GM06990 (cell line): ENCODE measurements around the gene HAP1.
A peak's percentile ranks its signal among the peaks of the same experiment; 100 is the strongest.

ENCODE experiments used
- DNase-seq: peaks from one replicate; pipeline ENCODE4 v3.0.0-alpha.2; 2011; ENCODE audit not compliant: insufficient read length; ENCODE audit errors: extremely low read depth
- H3K27me3 ChIP-seq: replicated peaks from 2 replicates; pipeline ENCODE4 v1.6.0; 2011; ENCODE audit warnings: low read length; ENCODE audit not compliant: control insufficient read depth, insufficient read depth
- H3K36me3 ChIP-seq: 2 replicates; pipeline ENCODE4 v1.5.1; 2011; ENCODE audit warnings: low read length; ENCODE audit not compliant: control insufficient read depth, insufficient read depth
- H3K4me3 ChIP-seq: replicated peaks from 2 replicates; pipeline ENCODE4 v1.5.1; 2011; ENCODE audit warnings: low read depth, mild to moderate bottlenecking, control low read depth, low read length
- TF ChIP-seq, protein P1 (sequence below): IDR thresholded peaks from 2 replicates; pipeline ENCODE4 v1.5.1; 2011; ENCODE audit warnings: low read length, control low read depth, mild to moderate bottlenecking, inconsistent platforms; ENCODE audit not compliant: insufficient read depth, poor library complexity, severe bottlenecking

The HAP1 gene

GRCh38 chr17:41740506-41740905, 6.1 kb upstream of the HAP1 start:
- Histone ChIP-seq H3K36me3 (no peaks in the 10 kb centered on the region), H3K27me3 (no peaks in the 10 kb centered on the region; the same call in 1 of the 2 replicates), H3K4me3 (no peak overlapping the region)
- TF ChIP-seq, protein P1, sequence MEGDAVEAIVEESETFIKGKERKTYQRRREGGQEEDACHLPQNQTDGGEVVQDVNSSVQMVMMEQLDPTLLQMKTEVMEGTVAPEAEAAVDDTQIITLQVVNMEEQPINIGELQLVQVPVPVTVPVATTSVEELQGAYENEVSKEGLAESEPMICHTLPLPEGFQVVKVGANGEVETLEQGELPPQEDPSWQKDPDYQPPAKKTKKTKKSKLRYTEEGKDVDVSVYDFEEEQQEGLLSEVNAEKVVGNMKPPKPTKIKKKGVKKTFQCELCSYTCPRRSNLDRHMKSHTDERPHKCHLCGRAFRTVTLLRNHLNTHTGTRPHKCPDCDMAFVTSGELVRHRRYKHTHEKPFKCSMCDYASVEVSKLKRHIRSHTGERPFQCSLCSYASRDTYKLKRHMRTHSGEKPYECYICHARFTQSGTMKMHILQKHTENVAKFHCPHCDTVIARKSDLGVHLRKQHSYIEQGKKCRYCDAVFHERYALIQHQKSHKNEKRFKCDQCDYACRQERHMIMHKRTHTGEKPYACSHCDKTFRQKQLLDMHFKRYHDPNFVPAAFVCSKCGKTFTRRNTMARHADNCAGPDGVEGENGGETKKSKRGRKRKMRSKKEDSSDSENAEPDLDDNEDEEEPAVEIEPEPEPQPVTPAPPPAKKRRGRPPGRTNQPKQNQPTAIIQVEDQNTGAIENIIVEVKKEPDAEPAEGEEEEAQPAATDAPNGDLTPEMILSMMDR, result no peak
- DNase-seq, result no peak

- Histone ChIP-seq H3K27me3 (no peaks in the 10 kb centered on the region; the same call in 1 of the 2 replicates), H3K36me3 (no peaks in the 10 kb centered on the region), H3K4me3 (no peak overlapping the region)
- no peak for DNase-seq
- TF ChIP-seq, protein P1, result no peak
Measured at GRCh38 chr17:41739661-41740352, 5.4 kb upstream of the HAP1 start.

DNA sequence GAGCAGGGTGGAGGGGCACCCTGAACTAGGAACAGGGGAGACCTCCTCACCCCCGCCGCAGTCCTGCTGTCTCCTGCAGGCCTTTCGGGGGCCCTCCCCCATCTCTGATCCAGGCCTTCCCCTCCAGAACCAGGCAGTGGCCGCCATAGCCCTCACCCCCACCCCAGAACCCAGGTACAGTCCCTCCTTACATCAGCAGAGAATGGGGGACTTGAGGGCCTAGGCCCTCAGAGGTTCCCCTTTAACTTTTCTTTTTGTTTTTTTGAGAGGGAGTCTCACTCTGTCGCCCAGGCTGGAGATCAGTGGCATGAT, 4.3 kb upstream of the HAP1 start:
- Histone ChIP-seq H3K4me3 (no peak overlapping the region), H3K36me3 (no peaks in the 10 kb centered on the region), H3K27me3 (no peaks in the 10 kb centered on the region; the same call in 1 of the 2 replicates)
- DNase-seq, result no peak
- TF ChIP-seq, protein P1, result no peak

DNA sequence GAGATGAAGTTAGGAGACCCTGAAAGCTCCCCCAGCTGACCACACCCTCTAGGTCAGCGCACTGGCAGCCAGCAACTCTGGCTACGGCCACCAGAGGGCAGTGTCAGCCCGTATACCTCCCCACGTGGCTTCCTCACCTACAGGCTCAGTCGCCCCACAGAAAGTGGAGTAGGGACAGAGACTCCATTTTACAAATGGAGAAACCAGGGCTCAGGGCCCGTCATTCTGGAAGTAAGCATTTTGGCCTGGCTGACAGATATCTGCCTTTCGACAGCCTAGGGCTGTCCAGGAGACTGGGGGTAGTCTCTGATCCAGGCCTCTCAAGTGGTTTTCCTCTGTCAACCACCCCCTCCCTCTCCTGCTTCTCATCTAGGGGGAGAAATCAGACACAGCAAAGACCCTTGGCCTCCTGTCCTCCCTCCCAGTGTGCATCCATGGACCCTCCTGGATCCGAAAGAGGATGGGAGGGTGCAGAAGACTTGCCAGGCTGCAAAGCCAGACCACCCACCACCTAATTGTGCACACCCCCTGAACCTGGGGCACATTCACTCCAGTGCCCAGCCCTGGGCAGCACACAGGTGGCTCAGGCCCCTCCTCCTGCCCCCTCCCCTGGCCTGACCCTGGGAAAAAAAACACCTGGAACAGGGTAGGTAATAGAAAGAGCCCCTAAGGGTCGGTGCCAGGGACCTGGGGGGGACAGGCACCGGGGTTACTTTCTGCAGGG, 3.8 kb upstream of the HAP1 start:
- H3K27me3 ChIP-seq, result peaks cover 1% of the 10 kb centered on the region; the same call in 1 of the 2 replicates
- no peak overlapping the region for H3K4me3 ChIP-seq
- TF ChIP-seq, protein P1, result peak; percentile 97
- H3K36me3 ChIP-seq, result no peaks in the 10 kb centered on the region
- DNase-seq, result peak; percentile 77

DNA sequence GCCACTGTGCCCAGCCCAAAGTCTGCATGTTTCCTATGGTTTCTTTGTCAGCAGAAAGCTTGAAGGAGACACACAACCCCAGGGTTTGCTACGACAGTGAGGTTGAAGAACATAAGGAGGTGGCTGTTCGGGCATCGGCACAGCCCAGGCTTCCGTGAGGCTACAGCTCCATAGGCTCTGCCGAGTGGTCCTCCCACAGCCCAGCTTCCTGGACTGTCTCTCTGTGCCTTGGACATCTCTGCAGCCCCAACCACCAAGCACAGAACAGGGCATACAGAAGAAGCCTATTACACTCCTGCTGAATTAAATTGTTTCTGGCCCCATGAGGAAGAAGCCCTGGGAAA, 3.2 kb upstream of the HAP1 start:
- DNase-seq, result no peak
- H3K4me3 ChIP-seq, result no peak overlapping the region
- no peaks in the 10 kb centered on the region for H3K36me3 ChIP-seq
- H3K27me3 ChIP-seq, result peaks cover 1% of the 10 kb centered on the region
- TF ChIP-seq, protein P1, result no peak
